T1000 (cell line): Measurements from ENCODE around the gene SRL.

Experiments
- DNase-seq: peaks from one replicate; lab custom pipeline; 2025; ENCODE audit warnings: mixed read lengths; lab: John Stamatoyannopoulos, UW

The SRL gene

GRCh38 chr16:4241928-4242283, at the start of gene SRL:
Gene SRL, minus strand, starts transcription at chr16:4242080. Its CDS starts 13 bp downstream, at chr16:4242067.
- no peak for DNase-seq

GRCh38 chr16:4290236-4290830, 48.5 kb upstream of the SRL start:
- peak; percentile 59 for DNase-seq

- peak; percentile 51 for DNase-seq
Measured at GRCh38 chr16:4288148-4288921, 46.5 kb upstream of the SRL start.

- no peak for DNase-seq
Measured at GRCh38 chr16:4285167-4285566, 43.3 kb upstream of the SRL start.

- no peak for DNase-seq
Measured at GRCh38 chr16:4283939-4284338, 42.1 kb upstream of the SRL start.

- no peak for DNase-seq
Measured at GRCh38 chr16:4283441-4283840, 41.6 kb upstream of the SRL start.

GRCh38 chr16:4280625-4281024, 38.7 kb upstream of the SRL start:
- DNase-seq: no peak

GRCh38 chr16:4277987-4278513, 36.2 kb upstream of the SRL start:
- DNase-seq: no peak

GRCh38 chr16:4275861-4276260, 34.0 kb upstream of the SRL start:
- DNase-seq: no peak

- DNase-seq: no peak
Measured at GRCh38 chr16:4273858-4274311, 32.0 kb upstream of the SRL start.

- DNase-seq: no peak
Measured at GRCh38 chr16:4272114-4272956, 30.5 kb upstream of the SRL start.

- DNase-seq: peak; percentile 81
Measured at GRCh38 chr16:4271176-4272113, 29.6 kb upstream of the SRL start.

GRCh38 chr16:4270595-4270994, 28.7 kb upstream of the SRL start:
- DNase-seq: no peak

- DNase-seq: no peak
Measured at GRCh38 chr16:4270091-4270490, 28.2 kb upstream of the SRL start.

GRCh38 chr16:4266372-4266771, 24.5 kb upstream of the SRL start:
- DNase-seq: no peak

- no peak for DNase-seq
Measured at GRCh38 chr16:4265676-4266075, 23.8 kb upstream of the SRL start.

GRCh38 chr16:4264546-4264945, 22.7 kb upstream of the SRL start:
- no peak for DNase-seq

- no peak for DNase-seq
Measured at GRCh38 chr16:4263504-4264436, 21.9 kb upstream of the SRL start.

- DNase-seq: no peak
Measured at GRCh38 chr16:4262303-4262835, 20.5 kb upstream of the SRL start.

GRCh38 chr16:4261557-4262172, 19.8 kb upstream of the SRL start:
- DNase-seq: no peak
